Memory B cell (primary cell): ENCODE measurements around the gene IGF2BP2.

Experiments
- ATAC-seq: fragments of 150-1000 bp; cut with Tn5 transposase; 2 replicates; pipeline ENCODE4 v1.10.0; 2021; ENCODE audit warnings: low read depth, mild to moderate bottlenecking, moderate library complexity
- DNase-seq, 2 donors: peaks; one replicate each; pipeline ENCODE4 v3.0.0; 2022; ENCODE audit warnings: low spot score in 2 of 2
- H3K27ac Mint-ChIP-seq: one replicate; pipeline ENCODE4 v1.8.0; 2022; ENCODE audit warnings: mild to moderate bottlenecking, moderate library complexity, mixed read lengths
- H3K27me3 Mint-ChIP-seq: one replicate; pipeline ENCODE4 v1.8.0; 2022; ENCODE audit warnings: mixed read lengths
- H3K36me3 Mint-ChIP-seq: one replicate; pipeline ENCODE4 v1.8.0; 2022; ENCODE audit warnings: mild to moderate bottlenecking, mixed read lengths
- H3K4me1 Mint-ChIP-seq: one replicate; pipeline ENCODE4 v1.8.0; 2022; ENCODE audit warnings: mixed read lengths
- H3K4me3 Mint-ChIP-seq: one replicate; pipeline ENCODE4 v1.8.0; 2022; ENCODE audit warnings: mild to moderate bottlenecking, moderate library complexity, mixed read lengths
- H3K9me3 Mint-ChIP-seq: one replicate; pipeline ENCODE4 v1.8.0; 2022; ENCODE audit warnings: mixed read lengths

Gene IGF2BP2

DNA sequence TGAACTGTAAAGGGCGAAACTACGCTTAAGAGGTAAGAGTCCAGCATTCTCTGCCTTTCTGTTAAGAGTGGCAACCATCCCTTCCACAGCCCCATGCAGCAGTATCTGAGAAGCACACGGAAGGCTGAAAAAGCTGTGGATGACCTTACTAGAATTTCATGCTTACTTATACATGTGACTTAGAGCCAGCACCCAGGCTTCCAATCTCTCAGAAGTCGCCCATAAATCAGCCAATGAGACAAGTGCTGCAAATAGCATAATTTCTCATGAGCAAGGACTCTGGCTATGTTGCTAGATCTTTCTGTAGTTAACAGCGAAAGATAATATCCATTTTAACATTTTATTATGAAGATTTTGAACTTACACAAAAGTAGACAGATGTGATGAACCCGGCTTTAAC is 65.3 kb downstream of the IGF2BP2 start:
- Mint-ChIP-seq H3K27ac (no peak overlapping the region), H3K27me3 (peaks cover 31% of the 10 kb centered on the region), H3K9me3 (peaks cover 6% of the 10 kb centered on the region), H3K4me3 (no peak overlapping the region), H3K36me3 (peaks cover 1% of the 10 kb centered on the region), H3K4me1 (no peaks in the 10 kb centered on the region)
- ATAC-seq, result no peak
- no peak for DNase-seq

DNA sequence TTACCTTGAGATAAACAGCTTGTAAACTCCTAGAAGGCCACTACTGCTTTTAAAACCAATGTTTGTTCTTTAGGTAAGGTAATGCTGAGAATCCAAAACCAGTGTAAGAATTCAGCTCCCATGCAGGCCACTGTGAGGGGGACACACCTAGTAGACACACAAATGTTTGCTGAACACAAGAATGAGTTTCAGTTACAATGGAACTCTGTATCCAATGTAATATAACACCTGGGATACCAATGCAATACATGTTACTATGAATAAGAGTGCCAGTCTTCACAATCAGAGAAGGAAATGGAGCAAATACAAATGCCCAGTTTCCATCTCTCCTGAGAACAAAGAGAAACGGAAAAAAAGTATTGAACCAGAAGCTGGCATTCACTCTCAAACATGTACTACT is 65.9 kb downstream of the IGF2BP2 start:
- H3K27ac Mint-ChIP-seq, result no peak overlapping the region
- peaks cover 4% of the 10 kb centered on the region for H3K36me3 Mint-ChIP-seq
- no peak overlapping the region for H3K4me3 Mint-ChIP-seq
- H3K27me3 Mint-ChIP-seq, result peaks cover 28% of the 10 kb centered on the region
- peaks cover 8% of the 10 kb centered on the region for H3K9me3 Mint-ChIP-seq
- no peaks in the 10 kb centered on the region for H3K4me1 Mint-ChIP-seq
- DNase-seq (no peak), ATAC-seq (no peak)

GRCh38 chr3:185757176-185757575 is 67.7 kb downstream of the IGF2BP2 start:
- Mint-ChIP-seq H3K27me3 (peaks cover 25% of the 10 kb centered on the region), H3K9me3 (peaks cover 8% of the 10 kb centered on the region), H3K4me3 (no peak overlapping the region), H3K4me1 (no peaks in the 10 kb centered on the region), H3K36me3 (peaks cover 4% of the 10 kb centered on the region), H3K27ac (no peak overlapping the region)
- DNase-seq (no peak), ATAC-seq (no peak)

- peaks cover 4% of the 10 kb centered on the region for H3K36me3 Mint-ChIP-seq
- no peak overlapping the region for H3K27ac Mint-ChIP-seq
Observed at GRCh38 chr3:185756477-185756876, 68.4 kb downstream of the IGF2BP2 start.

GRCh38 chr3:185754920-185755319 is 69.9 kb downstream of the IGF2BP2 start:
- no peak overlapping the region for H3K27ac Mint-ChIP-seq
- ATAC-seq, result no peak
- H3K9me3 Mint-ChIP-seq, result peaks cover 8% of the 10 kb centered on the region

More at GRCh38 chr3:185756477-185756876, 68.4 kb downstream of the IGF2BP2 start:
- ATAC-seq, result no peak
- no peaks in the 10 kb centered on the region for H3K4me1 Mint-ChIP-seq
- peaks cover 8% of the 10 kb centered on the region for H3K9me3 Mint-ChIP-seq
- no peak for DNase-seq
- H3K27me3 Mint-ChIP-seq, result peaks cover 25% of the 10 kb centered on the region
- H3K4me3 Mint-ChIP-seq, result no peak overlapping the region

GRCh38 chr3:185753354-185753753 is 71.5 kb downstream of the IGF2BP2 start:
- no peak overlapping the region for H3K27ac Mint-ChIP-seq
- peaks cover 8% of the 10 kb centered on the region for H3K27me3 Mint-ChIP-seq
- no peak for ATAC-seq

More at GRCh38 chr3:185754920-185755319, 69.9 kb downstream of the IGF2BP2 start:
- DNase-seq, result no peak
- H3K4me3 Mint-ChIP-seq, result no peak overlapping the region
- no peaks in the 10 kb centered on the region for H3K4me1 Mint-ChIP-seq
- peaks cover 4% of the 10 kb centered on the region for H3K36me3 Mint-ChIP-seq
- H3K27me3 Mint-ChIP-seq, result peaks cover 17% of the 10 kb centered on the region

DNA sequence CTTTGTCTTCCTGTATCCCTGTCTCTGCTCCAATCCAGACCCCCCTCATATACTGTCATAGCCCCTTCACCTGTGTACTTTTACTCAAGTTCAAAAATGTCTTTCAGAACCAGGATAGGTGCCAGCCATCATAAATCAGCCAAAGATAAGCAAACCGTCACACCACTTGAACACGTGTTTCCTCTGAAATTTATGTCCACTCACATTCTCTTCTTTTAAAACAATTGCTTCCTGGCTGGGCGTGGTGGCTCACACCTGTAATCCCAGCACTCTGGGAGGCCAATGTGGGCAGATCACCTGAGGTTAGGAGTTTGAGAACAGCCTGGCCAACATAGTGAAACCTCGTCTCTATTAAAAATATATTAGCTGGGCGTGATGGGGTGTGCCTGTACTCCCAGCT is 74.1 kb downstream of the IGF2BP2 start:
- Mint-ChIP-seq H3K36me3 (peaks cover 4% of the 10 kb centered on the region), H3K4me1 (peaks cover 8% of the 10 kb centered on the region), H3K27me3 (peaks cover 1% of the 10 kb centered on the region), H3K9me3 (peaks cover 3% of the 10 kb centered on the region), H3K4me3 (no peak overlapping the region), H3K27ac (no peak overlapping the region)
- DNase-seq, result no peak
- no peak for ATAC-seq

More at GRCh38 chr3:185753354-185753753, 71.5 kb downstream of the IGF2BP2 start:
- Mint-ChIP-seq H3K4me3 (no peak overlapping the region), H3K4me1 (no peaks in the 10 kb centered on the region), H3K9me3 (peaks cover 8% of the 10 kb centered on the region), H3K36me3 (peaks cover 4% of the 10 kb centered on the region)
- no peak for DNase-seq

GRCh38 chr3:185750015-185750414 is 74.8 kb downstream of the IGF2BP2 start:
- peaks cover 4% of the 10 kb centered on the region for H3K36me3 Mint-ChIP-seq
- peaks cover 3% of the 10 kb centered on the region for H3K9me3 Mint-ChIP-seq
- ATAC-seq, result no peak
- no peak overlapping the region for H3K4me3 Mint-ChIP-seq
- DNase-seq, result no peak
- peaks cover 1% of the 10 kb centered on the region for H3K27me3 Mint-ChIP-seq
- H3K4me1 Mint-ChIP-seq, result peaks cover 13% of the 10 kb centered on the region
- no peak overlapping the region for H3K27ac Mint-ChIP-seq

GRCh38 chr3:185746470-185746869 is 78.4 kb downstream of the IGF2BP2 start:
- Mint-ChIP-seq H3K4me1 (peaks cover 15% of the 10 kb centered on the region), H3K36me3 (no peaks in the 10 kb centered on the region), H3K27me3 (peaks cover 1% of the 10 kb centered on the region), H3K9me3 (no peaks in the 10 kb centered on the region), H3K4me3 (no peak overlapping the region), H3K27ac (peak overlapping the region; percentile 68)
- no peak for DNase-seq
- ATAC-seq, result no peak

GRCh38 chr3:185744997-185745843 is 79.6 kb downstream of the IGF2BP2 start:
- peaks cover 15% of the 10 kb centered on the region for H3K4me1 Mint-ChIP-seq
- H3K27me3 Mint-ChIP-seq, result peaks cover 2% of the 10 kb centered on the region
- H3K9me3 Mint-ChIP-seq, result no peaks in the 10 kb centered on the region
- no peak overlapping the region for H3K4me3 Mint-ChIP-seq
- ATAC-seq, result peak; percentile 47
- no peak for DNase-seq
- H3K27ac Mint-ChIP-seq, result no peak overlapping the region
- H3K36me3 Mint-ChIP-seq, result no peaks in the 10 kb centered on the region

GRCh38 chr3:185741586-185741985 is 83.3 kb downstream of the IGF2BP2 start:
- no peaks in the 10 kb centered on the region for H3K36me3 Mint-ChIP-seq
- DNase-seq (no peak), ATAC-seq (no peak)
- H3K4me3 Mint-ChIP-seq, result no peak overlapping the region
- no peak overlapping the region for H3K27ac Mint-ChIP-seq
- H3K4me1 Mint-ChIP-seq, result peaks cover 15% of the 10 kb centered on the region
- H3K27me3 Mint-ChIP-seq, result peaks cover 2% of the 10 kb centered on the region
- H3K9me3 Mint-ChIP-seq, result no peaks in the 10 kb centered on the region

DNA sequence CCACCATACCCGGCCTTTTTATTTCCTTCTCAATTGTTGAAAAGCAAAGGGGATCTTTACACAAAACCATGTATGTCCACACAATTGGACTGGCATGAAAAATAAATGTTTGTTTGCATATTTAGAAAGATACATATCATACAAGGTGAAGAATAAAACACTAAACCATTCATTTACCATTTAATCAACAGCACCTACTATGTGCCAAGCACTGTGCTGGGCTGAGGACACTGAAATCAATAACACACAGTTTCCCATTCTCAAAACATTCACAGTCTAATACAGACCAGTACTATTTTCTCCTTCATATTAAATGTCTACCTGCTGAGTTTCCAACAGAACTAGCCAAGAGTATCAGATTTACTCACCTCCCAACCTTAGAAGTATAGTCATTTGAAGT is 84.7 kb downstream of the IGF2BP2 start:
- Mint-ChIP-seq H3K27ac (no peak overlapping the region), H3K4me3 (no peak overlapping the region), H3K4me1 (peaks cover 3% of the 10 kb centered on the region), H3K36me3 (no peaks in the 10 kb centered on the region), H3K27me3 (peaks cover 2% of the 10 kb centered on the region), H3K9me3 (no peaks in the 10 kb centered on the region)
- DNase-seq (no peak), ATAC-seq (no peak)

DNA sequence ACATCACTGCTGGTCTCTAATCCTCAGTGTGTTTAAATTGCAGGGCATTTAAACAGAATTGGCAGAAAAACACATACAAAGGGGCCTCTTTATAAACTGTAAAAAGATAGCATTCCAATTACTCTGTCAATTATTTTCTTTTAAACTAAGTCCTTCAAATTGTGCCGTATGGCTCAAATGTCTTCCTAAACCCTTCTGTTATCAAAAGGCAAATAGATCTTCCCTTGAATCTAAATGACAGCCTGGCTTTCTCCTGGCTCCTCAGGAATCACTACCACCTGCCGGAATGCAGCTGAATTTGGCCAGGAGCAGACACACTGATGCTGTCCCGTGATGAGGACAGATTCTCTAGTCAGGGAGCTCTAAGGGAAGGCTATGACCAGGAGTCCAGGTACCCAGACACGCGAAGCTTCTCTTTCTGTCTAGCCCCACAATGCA is 85.6 kb downstream of the IGF2BP2 start:
- H3K4me3 Mint-ChIP-seq, result no peak overlapping the region
- H3K4me1 Mint-ChIP-seq, result peaks cover under 1% of the 10 kb centered on the region
- DNase-seq (no peak), ATAC-seq (no peak)
- peaks cover 2% of the 10 kb centered on the region for H3K27me3 Mint-ChIP-seq
- no peaks in the 10 kb centered on the region for H3K9me3 Mint-ChIP-seq
- H3K36me3 Mint-ChIP-seq, result no peaks in the 10 kb centered on the region
- no peak overlapping the region for H3K27ac Mint-ChIP-seq

DNA sequence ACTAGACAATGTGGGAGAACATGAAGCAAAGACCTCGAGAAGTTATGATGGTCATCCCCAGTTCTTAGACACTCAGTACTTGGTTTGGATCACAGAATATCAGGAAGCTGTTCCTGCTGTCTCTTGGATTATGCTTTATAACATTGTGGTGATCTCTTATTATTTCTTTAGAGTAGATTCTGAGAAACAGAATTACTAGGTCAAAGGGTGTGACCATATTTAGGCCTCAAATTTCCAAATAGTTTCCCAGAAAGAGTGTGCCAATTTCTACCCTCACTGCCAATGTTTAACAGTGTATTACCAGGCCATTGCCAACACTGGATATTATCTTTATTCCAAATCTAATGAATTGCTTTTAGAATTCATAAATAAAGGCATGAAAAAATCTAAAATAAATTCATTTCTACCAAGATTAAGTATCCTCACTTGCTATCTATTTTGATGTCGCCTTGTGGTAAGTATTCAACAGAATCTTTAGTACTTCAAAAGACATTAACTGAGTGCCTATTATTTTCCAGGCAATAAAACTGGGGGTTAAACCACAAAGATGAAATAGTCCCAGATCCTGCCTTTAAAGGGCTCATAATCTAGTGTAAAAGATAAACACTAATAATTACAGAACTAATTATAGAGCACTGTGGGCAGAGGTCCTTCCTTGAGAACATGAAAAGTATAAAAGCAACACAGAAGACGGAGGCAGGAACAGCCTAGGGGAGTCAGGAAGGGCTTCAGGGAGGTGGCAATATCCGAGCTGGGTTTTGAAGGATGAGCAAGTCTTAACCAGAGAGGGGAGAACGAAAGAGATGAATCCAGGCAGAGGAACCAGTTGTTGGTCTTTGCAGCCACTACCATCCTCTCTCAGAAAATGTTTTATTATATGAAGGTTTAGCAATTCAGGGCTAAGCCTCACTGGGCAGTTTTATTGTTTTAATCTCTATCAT is 86.8 kb downstream of the IGF2BP2 start:
- Mint-ChIP-seq H3K27me3 (peaks cover 7% of the 10 kb centered on the region), H3K27ac (no peak overlapping the region), H3K4me3 (no peak overlapping the region), H3K9me3 (no peaks in the 10 kb centered on the region), H3K4me1 (peaks cover 3% of the 10 kb centered on the region), H3K36me3 (no peaks in the 10 kb centered on the region)
- ATAC-seq (no peak), DNase-seq (no peak)
